Measurements from ENCODE around the gene PHF21B.

The PHF21B gene

DNA sequence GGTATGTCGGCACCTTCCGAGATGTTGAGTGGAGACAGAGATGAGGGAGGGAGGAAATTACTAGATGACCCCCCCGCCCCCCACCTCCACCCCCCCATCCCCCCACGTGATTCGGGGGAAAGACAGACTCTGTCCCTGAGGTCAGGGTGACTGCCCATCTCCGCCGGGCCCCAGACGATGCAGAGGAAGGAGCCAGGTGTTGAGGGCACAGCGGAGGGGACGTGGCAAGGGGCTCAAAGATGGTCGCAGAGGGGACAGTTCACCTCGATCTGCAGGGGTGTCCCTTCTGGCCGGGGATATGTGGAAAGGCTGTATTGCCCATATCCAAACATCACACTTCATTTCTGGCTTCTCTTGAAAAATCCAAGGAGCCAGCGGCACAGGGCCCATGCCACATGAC lies 14.1 kb downstream of the PHF21B start:
- TF ChIP-seq ZNF16 (tag by site-specific recombination; IDR thresholded peaks at IDR 0.05; ENCODE audit: low read depth) (no peak), ZNF211 (tag by site-specific recombination; IDR thresholded peaks at IDR 0.05; ENCODE audit: low read depth) (no peak), OVOL3 (tag by site-specific recombination; IDR thresholded peaks at IDR 0.05) (no peak), ZNF501 (tag by site-specific recombination; IDR thresholded peaks at IDR 0.05) (no peak), ZNF266 (tag by site-specific recombination; IDR thresholded peaks at IDR 0.05; ENCODE audit: low read depth) (no peak), ZNF785 (tag by site-specific recombination; IDR thresholded peaks at IDR 0.05) (no peak), ZNF48 (tag by site-specific recombination; IDR thresholded peaks at IDR 0.05) (no peak), ZIC2 (tag by site-specific recombination; IDR thresholded peaks at IDR 0.05) (no peak), ZNF169 (tag by site-specific recombination; IDR thresholded peaks at IDR 0.05) (no peak), ZNF529 (tag by site-specific recombination; IDR thresholded peaks at IDR 0.05; ENCODE audit: insufficient replicate concordance) (no peak), HOXA7 (CRISPR knock-in tag; IDR thresholded peaks at IDR 0.05; ENCODE audit: borderline replicate concordance) (no peak), ZBTB1 (tag by site-specific recombination; IDR thresholded peaks at IDR 0.05) (no peak), KLF7 (tag by site-specific recombination; IDR thresholded peaks at IDR 0.05; ENCODE audit: borderline replicate concordance) (no peak), OSR2 (tag by site-specific recombination; IDR thresholded peaks at IDR 0.05) (no peak)
- TF ChIP-seq, protein P1, sequence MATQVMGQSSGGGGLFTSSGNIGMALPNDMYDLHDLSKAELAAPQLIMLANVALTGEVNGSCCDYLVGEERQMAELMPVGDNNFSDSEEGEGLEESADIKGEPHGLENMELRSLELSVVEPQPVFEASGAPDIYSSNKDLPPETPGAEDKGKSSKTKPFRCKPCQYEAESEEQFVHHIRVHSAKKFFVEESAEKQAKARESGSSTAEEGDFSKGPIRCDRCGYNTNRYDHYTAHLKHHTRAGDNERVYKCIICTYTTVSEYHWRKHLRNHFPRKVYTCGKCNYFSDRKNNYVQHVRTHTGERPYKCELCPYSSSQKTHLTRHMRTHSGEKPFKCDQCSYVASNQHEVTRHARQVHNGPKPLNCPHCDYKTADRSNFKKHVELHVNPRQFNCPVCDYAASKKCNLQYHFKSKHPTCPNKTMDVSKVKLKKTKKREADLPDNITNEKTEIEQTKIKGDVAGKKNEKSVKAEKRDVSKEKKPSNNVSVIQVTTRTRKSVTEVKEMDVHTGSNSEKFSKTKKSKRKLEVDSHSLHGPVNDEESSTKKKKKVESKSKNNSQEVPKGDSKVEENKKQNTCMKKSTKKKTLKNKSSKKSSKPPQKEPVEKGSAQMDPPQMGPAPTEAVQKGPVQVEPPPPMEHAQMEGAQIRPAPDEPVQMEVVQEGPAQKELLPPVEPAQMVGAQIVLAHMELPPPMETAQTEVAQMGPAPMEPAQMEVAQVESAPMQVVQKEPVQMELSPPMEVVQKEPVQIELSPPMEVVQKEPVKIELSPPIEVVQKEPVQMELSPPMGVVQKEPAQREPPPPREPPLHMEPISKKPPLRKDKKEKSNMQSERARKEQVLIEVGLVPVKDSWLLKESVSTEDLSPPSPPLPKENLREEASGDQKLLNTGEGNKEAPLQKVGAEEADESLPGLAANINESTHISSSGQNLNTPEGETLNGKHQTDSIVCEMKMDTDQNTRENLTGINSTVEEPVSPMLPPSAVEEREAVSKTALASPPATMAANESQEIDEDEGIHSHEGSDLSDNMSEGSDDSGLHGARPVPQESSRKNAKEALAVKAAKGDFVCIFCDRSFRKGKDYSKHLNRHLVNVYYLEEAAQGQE (tag by site-specific recombination; IDR thresholded peaks at IDR 0.05), result no peak
- H3K27ac ChIP-seq (ENCODE audit: extremely low read depth, low read depth, low read length), result no peak overlapping the region
- H3K4me3 ChIP-seq (ENCODE audit: low read depth, low read length), result no peak overlapping the region
- no peaks in the 10 kb centered on the region for H3K9me3 ChIP-seq (ENCODE audit: control insufficient read depth, insufficient read depth, low read depth, low read length)
- CTCF ChIA-PET, result no interaction called here
- peaks cover 5% of the 10 kb centered on the region; the same call in 1 of the 2 replicates for H3K4me1 ChIP-seq (ENCODE audit: control insufficient read depth, insufficient read depth, low read length)
- no peaks in the 10 kb centered on the region for H3K36me3 ChIP-seq (ENCODE audit: control insufficient read depth in 2 of 2, insufficient read depth in 1 of 2, low read length in 2 of 2)
- POLR2A ChIA-PET, result no interaction called here

DNA sequence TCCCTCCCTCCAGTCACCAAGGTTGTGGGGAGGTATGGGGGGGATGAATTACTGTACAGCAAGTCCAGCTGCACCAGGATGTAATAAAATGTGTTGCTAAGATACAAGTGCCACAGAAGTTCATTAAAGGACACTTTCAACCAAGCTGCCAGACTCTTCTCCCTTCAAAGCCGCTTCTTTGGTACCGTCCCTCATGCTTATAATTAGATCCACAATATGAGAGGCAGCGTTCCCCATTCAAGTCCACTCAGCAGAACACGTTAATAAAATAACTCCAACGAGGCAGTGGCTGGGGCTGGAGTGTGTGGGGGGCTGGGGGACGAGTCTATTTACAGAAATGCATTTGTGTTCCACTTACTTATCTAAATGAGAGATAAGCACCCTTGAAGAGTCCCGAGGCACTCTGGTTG lies 14.7 kb downstream of the PHF21B start:
- Histone ChIP-seq H3K4me3 (ENCODE audit: low read depth, low read length) (no peak overlapping the region), H3K27ac (ENCODE audit: extremely low read depth, low read depth, low read length) (no peak overlapping the region), H3K9me3 (ENCODE audit: control insufficient read depth, insufficient read depth, low read depth, low read length) (no peaks in the 10 kb centered on the region), H3K36me3 (ENCODE audit: control insufficient read depth in 2 of 2, insufficient read depth in 1 of 2, low read length in 2 of 2) (no peaks in the 10 kb centered on the region), H3K4me1 (ENCODE audit: control insufficient read depth, insufficient read depth, low read length) (peaks cover 5% of the 10 kb centered on the region; the same call in 1 of the 2 replicates)
- TF ChIP-seq, protein P2, sequence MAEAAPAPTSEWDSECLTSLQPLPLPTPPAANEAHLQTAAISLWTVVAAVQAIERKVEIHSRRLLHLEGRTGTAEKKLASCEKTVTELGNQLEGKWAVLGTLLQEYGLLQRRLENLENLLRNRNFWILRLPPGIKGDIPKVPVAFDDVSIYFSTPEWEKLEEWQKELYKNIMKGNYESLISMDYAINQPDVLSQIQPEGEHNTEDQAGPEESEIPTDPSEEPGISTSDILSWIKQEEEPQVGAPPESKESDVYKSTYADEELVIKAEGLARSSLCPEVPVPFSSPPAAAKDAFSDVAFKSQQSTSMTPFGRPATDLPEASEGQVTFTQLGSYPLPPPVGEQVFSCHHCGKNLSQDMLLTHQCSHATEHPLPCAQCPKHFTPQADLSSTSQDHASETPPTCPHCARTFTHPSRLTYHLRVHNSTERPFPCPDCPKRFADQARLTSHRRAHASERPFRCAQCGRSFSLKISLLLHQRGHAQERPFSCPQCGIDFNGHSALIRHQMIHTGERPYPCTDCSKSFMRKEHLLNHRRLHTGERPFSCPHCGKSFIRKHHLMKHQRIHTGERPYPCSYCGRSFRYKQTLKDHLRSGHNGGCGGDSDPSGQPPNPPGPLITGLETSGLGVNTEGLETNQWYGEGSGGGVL (tag by site-specific recombination; IDR thresholded peaks at IDR 0.05), result peak; percentile 75
- TF ChIP-seq SP7 (tag by site-specific recombination; IDR thresholded peaks at IDR 0.05), result 0 out of 2 replicates have a peak, but pooled peaks have one; percentile 13
- TF ChIP-seq ZNF707 (tag by site-specific recombination; IDR thresholded peaks at IDR 0.05), result no peak
- TF ChIP-seq, protein P3, sequence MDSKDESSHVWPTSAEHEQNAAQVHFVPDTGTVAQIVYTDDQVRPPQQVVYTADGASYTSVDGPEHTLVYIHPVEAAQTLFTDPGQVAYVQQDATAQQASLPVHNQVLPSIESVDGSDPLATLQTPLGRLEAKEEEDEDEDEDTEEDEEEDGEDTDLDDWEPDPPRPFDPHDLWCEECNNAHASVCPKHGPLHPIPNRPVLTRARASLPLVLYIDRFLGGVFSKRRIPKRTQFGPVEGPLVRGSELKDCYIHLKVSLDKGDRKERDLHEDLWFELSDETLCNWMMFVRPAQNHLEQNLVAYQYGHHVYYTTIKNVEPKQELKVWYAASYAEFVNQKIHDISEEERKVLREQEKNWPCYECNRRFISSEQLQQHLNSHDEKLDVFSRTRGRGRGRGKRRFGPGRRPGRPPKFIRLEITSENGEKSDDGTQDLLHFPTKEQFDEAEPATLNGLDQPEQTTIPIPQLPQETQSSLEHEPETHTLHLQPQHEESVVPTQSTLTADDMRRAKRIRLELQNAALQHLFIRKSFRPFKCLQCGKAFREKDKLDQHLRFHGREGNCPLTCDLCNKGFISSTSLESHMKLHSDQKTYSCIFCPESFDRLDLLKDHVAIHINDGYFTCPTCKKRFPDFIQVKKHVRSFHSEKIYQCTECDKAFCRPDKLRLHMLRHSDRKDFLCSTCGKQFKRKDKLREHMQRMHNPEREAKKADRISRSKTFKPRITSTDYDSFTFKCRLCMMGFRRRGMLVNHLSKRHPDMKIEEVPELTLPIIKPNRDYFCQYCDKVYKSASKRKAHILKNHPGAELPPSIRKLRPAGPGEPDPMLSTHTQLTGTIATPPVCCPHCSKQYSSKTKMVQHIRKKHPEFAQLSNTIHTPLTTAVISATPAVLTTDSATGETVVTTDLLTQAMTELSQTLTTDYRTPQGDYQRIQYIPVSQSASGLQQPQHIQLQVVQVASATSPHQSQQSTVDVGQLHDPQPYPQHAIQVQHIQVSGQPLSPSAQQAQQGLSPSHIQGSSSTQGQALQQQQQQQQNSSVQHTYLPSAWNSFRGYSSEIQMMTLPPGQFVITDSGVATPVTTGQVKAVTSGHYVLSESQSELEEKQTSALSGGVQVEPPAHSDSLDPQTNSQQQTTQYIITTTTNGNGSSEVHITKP (tag by site-specific recombination; IDR thresholded peaks at IDR 0.05), result peak; percentile 88
- POLR2A ChIA-PET, result no interaction called here
- CTCF ChIA-PET, result no interaction called here

Data from HEK293 (cell line).